Cerebellar cortex (tissue), 1 donor: Measurements from ENCODE around the gene BTK.

Experiments
- DNase-seq: peaks from one replicate; pipeline ENCODE4 v3.0.0-alpha.2; 2015; ENCODE audit warnings: low spot score

The BTK gene

GRCh38 chrX:101385795-101386541 is at the start of gene BTK:
Gene BTK, minus strand, starts transcription at chrX:101386191. Its CDS starts 10,907 bp downstream, at chrX:101375284.
- DNase-seq: no peak

DNA sequence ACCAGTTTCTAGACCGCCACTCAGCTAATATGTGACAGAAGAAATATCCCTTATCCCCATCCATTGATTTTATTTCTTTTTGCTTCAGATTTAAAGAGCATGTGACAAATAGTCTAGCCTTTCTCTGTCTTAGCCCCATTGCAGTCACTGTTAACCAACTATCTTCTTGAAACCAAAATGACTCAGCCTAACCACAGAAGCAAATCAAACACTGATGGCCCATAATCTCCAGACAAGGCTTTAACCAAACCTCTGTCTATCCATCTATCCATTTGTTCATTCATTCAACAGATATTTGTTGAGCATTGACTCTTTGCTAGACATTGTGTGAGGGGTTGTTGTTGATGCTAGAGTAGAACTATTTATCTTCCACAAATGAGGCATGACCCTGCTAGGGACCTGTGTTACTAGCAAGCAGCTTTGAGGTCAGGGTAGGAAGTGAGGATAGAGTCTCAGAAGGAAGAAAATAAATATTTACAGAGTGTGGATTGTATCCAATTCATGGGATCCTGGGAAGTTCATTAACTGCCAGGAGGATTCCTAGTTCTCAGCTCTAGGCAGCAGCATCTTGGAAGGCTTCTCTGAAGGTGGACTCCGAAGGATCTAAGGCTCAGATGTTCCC is 44.6 kb upstream of the BTK start:
- DNase-seq: no peak

DNA sequence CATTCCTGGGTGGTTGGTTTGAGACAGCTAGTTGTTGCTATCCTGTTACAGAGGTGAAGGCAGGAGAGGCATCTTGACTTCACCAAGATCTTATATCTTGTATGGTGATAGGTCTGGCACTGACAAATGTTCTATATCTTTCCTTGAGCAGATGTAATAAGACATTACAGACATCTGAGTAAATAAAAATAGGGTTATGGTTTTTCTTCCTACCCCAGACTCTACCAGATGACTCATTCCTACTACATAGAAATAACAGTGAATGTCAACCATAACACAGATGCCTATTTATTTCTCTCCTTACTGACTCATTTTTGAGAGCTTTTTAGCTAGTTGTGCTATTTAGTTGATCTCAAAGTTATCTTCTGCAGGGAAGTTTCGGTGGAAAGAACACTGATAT is 43.9 kb upstream of the BTK start:
- no peak for DNase-seq

DNA sequence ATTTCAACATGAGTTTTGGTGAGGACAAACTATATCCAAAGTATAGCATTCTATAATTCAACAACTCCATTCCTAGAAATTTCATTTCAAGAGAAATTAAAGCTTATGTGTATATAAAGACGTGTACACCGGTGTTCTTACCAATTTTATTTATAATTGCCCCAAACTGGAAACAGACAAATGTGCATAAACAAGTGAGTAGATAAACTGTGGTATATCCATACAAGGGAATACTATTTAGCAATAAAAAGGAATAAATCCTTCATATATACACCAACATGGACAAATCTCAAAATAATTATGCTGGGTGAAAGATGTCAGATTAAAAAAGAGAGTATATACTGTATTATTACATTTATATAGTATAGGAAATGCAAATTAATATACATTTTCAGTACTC is 42.0 kb upstream of the BTK start:
- DNase-seq: no peak

- DNase-seq: no peak
These were observed 33.5 kb upstream of the BTK start for GRCh38 chrX:101419489-101419888.

DNA sequence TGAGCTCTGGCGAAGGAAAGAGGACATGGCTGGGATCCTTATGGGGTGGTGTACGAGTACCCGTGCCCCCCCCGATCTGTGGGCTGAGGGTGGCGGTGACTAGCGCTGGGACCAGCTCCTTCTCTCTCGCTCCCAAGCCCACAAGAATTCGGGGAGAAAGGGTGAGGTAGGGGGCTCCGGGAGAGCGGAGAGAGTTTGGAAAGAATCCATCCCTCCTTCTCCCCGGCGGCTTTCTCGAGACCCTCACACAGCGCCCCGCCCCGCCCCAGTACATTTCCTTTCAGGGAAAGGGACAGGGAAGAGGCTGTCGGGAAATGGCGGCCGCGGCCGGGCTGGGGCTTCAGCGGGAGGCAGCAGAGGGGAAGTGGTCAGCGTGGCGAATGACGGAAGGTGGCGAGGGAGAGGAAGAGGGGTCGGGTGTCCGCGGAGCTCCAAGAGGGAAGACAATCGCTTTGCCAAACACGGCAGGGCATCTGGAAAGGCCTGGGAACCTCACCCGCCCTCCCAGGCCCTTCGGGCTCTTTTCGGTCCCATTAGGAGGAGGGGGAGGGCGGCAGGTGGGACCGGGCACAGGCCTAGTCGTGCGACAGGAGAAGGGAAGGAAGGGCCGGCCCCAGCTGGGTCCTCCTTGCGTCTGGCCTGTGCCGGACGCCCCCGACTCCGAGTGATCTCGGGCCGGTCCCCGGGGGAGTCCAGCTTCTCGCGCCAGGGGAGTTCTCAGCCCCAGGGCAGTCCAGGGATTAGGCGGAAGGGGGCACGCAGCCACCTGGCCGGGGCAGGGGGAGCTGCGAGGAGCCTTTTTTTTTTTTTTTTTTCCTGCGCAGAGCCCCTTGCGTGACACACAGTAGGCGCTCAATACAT is 32.2 kb upstream of the BTK start:
- peak; percentile 49 for DNase-seq

DNA sequence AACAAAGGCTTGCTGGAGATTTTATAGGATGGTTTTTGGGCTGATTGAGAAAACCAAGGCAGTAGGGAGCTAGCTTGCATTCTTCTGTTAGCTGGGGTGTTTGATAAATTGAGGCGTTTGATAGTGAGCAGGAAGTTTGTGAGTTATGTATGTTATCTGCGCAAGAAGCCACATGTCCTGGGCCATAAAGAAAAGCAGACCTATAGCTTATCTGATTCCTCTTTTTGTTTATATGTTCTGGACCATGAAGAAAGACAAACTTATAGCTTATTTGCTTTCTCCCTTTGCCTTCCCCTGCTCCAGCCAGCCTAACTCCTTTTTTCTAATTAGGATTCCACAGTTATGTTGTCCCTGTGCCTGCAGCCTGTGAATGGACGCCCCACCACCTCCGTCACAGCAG is 31.2 kb upstream of the BTK start:
- DNase-seq: no peak

DNA sequence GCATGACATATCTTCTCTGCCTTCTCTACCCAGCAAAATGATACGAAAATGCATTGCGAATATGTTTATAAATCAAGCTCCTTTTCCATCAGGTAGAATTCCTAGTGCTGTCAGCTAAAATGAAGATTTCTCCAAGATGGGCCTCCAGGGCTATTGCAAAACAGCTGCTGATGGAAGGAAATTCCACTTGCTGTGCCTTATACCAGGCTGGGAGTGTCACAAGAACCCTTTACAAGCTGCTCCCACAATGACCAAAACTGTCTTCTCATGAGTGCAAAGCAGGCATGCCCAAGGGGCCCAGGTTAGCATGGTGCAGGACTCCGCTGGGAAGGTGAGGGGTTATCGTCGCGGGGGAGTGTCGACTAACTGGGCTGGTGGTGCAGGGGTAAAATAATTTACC is 30.7 kb upstream of the BTK start:
- DNase-seq: no peak

GRCh38 chrX:101415180-101416145 is 29.5 kb upstream of the BTK start:
- peak; percentile 82 for DNase-seq

DNA sequence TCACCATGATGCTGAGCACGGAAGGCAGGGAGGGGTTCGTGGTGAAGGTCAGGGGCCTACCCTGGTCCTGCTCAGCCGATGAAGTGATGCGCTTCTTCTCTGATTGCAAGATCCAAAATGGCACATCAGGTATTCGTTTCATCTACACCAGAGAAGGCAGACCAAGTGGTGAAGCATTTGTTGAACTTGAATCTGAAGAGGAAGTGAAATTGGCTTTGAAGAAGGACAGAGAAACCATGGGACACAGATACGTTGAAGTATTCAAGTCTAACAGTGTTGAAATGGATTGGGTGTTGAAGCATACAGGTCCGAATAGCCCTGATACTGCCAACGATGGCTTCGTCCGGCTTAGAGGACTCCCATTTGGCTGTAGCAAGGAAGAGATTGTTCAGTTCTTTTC is 26.0 kb upstream of the BTK start:
- DNase-seq: no peak

GRCh38 chrX:101410461-101410860 is 24.5 kb upstream of the BTK start:
- DNase-seq: no peak

DNA sequence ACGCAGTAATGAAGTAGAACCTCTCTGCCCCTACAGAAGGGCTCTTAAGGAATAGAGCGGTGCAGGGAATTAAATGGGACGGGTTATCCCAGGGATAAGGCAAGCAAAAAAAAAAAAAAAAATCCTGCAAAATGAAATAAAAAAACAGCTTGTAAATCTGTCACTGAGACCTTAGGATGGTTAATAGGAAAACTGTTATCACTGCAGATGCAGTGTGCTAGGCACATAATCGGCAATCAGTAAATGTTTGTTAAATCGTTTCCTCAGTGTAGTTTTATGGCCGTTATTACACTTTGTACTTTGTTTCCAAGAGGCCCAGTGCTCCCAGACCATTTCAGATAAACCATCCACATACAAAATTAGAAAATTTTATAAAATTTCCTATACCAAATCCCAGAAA is 23.1 kb upstream of the BTK start:
- no peak for DNase-seq

DNA sequence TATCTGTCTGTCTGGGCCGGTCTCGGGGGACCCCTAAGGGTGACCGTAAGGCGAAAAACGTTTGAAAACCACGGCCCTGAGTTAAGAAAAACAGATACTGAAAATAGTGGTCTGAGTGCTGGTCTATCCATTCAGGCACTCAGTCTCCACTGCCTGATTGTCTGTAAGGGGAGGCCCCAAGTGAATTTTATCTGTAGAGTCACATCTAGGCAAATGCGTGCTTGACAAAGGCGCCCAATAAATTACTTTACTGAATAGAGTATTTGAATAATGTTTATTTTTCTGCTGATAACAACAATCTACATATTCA is 22.5 kb upstream of the BTK start:
- no peak for DNase-seq

DNA sequence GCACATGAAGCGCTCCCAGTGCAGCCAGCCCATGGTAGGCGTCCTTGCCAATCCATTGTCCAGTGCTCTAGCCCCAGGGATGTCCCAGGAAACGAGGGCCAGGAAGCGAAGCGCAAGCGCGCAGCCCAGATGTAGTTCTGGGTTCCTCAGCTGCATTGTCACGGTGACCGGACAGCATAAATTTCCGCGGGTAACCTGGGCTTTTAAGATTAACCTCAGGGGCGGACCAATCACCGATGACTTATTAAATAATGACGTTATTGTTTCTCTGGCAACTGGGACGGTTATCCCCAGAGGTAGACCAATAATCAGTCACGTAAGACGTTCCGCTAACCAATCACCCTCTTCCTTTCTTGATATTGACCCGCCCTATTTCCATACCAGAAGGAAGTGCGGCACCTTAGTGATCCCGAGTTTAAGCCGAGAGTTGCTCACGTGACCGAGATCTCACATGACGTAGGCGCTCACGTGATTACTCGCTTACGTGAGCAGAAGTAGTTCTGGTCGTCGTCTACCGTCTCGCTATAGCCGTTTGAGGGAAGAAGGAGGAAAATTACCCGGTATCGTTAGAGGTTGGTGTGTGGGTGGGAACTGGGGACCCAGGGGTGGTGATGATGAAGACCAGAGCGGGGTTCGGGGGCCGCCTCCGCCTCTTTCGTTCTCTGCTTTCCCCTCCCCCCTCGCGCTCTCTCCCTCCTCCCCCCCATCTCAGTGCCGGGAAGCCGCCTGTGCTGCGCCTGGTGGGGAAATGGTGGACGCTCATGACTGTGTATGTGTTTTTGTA is 21.9 kb upstream of the BTK start, which contains the start of the genes GLA and HNRNPH2:
Gene GLA (minus strand): TSS at position 178 of the 784 bp plus-strand sequence. CDS start 22 bp downstream, at position 156.
Gene HNRNPH2 (plus strand): TSS at position 475 of the 784 bp plus-strand sequence. CDS start 3,767 bp downstream, outside the sequence.
- DNase-seq: peak; percentile 99

DNA sequence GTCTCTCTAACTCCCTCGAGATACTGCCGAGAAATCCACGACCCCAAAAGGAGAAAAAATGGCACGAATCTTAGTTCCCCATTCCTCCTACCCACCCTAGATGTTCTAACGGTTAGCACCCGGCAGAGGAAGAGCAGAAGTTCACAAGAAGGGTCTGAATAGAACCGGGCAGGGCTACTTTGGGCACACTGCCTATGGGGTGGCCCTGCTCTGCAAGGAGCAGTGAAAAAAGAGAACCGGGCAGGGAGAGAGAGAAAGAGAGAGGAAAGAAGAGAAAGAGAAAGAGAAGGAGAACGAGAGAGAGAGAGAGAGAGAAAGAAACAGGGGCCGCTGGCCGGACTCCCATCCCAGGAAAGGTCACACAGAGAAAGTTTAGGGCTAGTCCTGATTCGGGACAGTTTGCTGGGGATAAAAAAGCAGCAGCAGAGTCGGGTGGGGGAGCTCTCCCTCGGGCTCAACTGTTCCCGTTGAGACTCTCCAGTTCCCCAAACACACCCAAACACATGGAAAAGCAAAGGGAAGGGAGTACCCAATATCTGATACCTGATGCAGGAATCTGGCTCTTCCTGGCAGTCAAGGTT is 21.3 kb upstream of the BTK start:
- DNase-seq: no peak

DNA sequence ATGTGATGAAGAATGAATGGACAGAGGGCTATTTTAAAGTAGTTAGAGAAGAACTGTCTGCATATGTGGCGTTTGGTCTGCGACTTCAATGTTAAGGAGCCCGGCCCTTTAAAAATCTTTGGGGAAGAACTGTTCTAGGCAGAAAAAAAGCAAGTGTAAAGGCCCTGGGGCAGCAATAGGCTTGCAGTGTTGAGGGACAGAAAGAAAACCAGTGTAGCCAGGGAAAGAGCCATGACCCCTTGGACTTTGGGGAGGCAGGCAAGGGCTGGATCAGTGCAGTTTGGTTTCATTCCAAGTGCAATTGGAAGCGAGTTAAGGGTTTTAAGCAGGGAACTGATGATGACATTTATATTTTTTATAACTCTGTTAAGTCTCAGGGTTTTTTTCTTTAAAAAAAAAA is 13.8 kb upstream of the BTK start:
- DNase-seq: no peak

GRCh38 chrX:101398694-101399093 is 12.7 kb upstream of the BTK start:
- DNase-seq: no peak

DNA sequence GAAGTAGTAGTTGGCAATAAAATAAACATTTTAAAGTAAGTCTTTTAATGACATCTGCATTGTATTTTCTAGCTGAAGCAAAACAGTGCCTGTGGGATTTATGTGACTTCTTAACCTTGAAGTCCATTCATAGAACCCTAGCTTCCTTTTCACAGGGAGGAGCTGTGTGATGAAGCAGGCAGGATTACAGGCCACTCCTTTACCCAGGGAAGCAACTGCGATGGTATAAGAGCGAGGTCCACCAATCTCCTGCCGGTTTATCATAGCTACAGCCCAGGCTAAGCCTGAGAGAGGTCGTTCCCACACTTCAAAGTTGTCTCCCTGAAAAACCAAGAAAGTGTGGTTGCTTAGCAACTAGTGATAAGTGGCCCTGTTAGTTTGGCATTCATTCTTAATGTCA is 11.8 kb upstream of the BTK start:
- DNase-seq: peak; percentile 45

DNA sequence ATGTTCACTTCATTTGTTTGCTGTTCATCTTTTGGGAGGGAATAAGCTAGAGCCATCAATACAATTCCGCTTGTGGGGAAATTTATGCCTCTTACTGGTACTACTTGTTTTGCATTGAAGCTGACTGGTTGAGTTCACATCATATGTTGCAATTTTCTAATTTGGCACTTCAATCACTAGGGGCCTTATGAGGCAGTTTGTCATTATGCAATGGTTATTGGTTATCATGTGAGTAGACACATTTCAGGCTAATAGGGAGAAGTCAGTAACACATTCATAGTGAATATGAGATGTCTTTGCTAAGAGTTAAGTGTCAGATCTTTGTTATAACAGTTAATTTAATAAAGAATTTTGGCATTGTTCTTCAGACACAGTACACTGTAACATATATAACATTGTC is 9.8 kb upstream of the BTK start:
- no peak for DNase-seq

DNA sequence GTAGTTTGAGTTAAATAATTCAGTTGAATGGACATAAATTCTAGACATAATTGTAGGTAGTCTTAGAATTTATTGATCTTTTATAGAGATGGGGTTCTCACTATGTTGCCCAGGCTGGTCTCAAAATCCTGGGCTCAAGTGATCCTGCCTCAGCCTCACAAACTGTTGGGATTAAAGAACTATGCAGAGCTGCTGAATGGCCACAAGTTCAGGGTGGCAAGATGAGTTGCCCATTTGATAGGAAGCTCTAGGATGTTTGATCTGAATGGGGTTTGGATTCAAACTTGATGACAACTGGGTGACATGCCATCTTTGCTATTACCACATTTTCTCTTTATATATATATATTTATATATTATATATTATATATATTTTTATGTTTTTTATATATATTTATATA is 8.4 kb upstream of the BTK start:
- no peak for DNase-seq
